Natural killer cell (primary cell): ENCODE data around the gene THYN1. TPM values are rescaled to one million over a fixed set of nuclear protein-coding genes. Genes with fewer than 3 reads are reported as not detected.

Experiments
- ATAC-seq, 3 donors: fragments of 150-1000 bp in 2 of 3; fragments of 200-7000 bp in 1 of 3; cut with Tn5 transposase; 1 replicate in 1 of 3; 2 replicates in 2 of 3; pipeline ENCODE4 v1.10.0; 2021; ENCODE audit warnings: mild to moderate bottlenecking in 2 of 3, moderate library complexity in 2 of 3
- DNase-seq, 2 donors: peaks; one replicate each; pipeline versions ENCODE4 v3.0.0 to v3.0.0-alpha.2; 2013 to 2021; ENCODE audit warnings: mixed read lengths in 1 of 2
- H3K27ac ChIP-seq: one replicate; pipeline ENCODE4 v1.5.1; 2013; ENCODE audit warnings: mild to moderate bottlenecking, low read length
- H3K27me3 ChIP-seq: one replicate; pipeline ENCODE4 v1.6.1; 2013; ENCODE audit warnings: low read length; ENCODE audit not compliant: control insufficient read depth, insufficient read depth
- H3K36me3 ChIP-seq: one replicate; pipeline ENCODE4 v1.6.1; 2013; ENCODE audit warnings: low read length; ENCODE audit not compliant: control insufficient read depth, insufficient read depth
- H3K4me1 ChIP-seq: one replicate; pipeline ENCODE4 v1.6.1; 2013; ENCODE audit warnings: low read length; ENCODE audit not compliant: control insufficient read depth, insufficient read depth
- H3K4me3 ChIP-seq: one replicate; pipeline ENCODE4 v1.5.1; 2013; ENCODE audit warnings: low read length
- H3K9me3 ChIP-seq: one replicate; pipeline ENCODE4 v1.6.1; 2013; ENCODE audit warnings: low read length; ENCODE audit not compliant: control insufficient read depth, insufficient read depth
- H3K27ac Mint-ChIP-seq, 2 donors: one replicate each; pipeline ENCODE4 v1.8.0; 2022; ENCODE audit warnings: mild to moderate bottlenecking in 2 of 2, mixed read lengths in 2 of 2, moderate library complexity in 1 of 2
- H3K27me3 Mint-ChIP-seq, 2 donors: one replicate each; pipeline ENCODE4 v1.8.0; 2022; ENCODE audit warnings: low read depth in 2 of 2, mixed read lengths in 2 of 2
- H3K36me3 Mint-ChIP-seq: one replicate; pipeline ENCODE4 v1.8.0; 2022; ENCODE audit warnings: mixed read lengths
- H3K4me1 Mint-ChIP-seq, 2 donors: one replicate each; pipeline ENCODE4 v1.8.0; 2022; ENCODE audit warnings: mixed read lengths in 2 of 2
- H3K4me3 Mint-ChIP-seq: one replicate; pipeline ENCODE4 v1.8.0; 2022; ENCODE audit warnings: mild to moderate bottlenecking, moderate library complexity, mixed read lengths
- H3K9me3 Mint-ChIP-seq, 2 donors: one replicate each; pipeline ENCODE4 v1.8.0; 2022; ENCODE audit warnings: mixed read lengths in 2 of 2
- CTCF ChIP-seq: fragments of 200-600 bp; IDR thresholded peaks from one replicate; pipeline ENCODE4 v1.8.0; 2022; ENCODE audit warnings: antibody characterized with exemption
- WGBS: methylation state at CpG from one replicate; pipeline ENCODE4 v1.1.7; 2013; ENCODE audit warnings: missing lambda C conversion rate; ENCODE audit not compliant: insufficient coverage; 5-methylcytosine and 5-hydroxymethylcytosine counted together
- intact Hi-C: fragments of 100-400 bp; cut with micrococcal nuclease; formaldehyde crosslinking; loops from one replicate; pipeline ENCODE4 v1.14.2; 2022
- total RNA-seq, 4 donors: library from RNA; stranded (reverse); fragments of 120-200 nt in 1 of 4; gene quantifications; one replicate each; pipeline versions ENCODE4 v1.2.3 to v1.2.4, GENCODE V29; 2013 to 2022

The THYN1 gene
- total RNA-seq, 3 donors from 2014 or later (not counting 1 experiment from before 2014, with no cell fraction given): 21.6 to 25.4 (median 24.0) TPM

- H3K36me3 ChIP-seq: no peaks in the 10 kb centered on the region
- no peak overlapping the region for H3K4me3 ChIP-seq
Measured at GRCh38 chr11:134229126-134229790, 23.9 kb downstream of the THYN1 start.

GRCh38 chr11:134228625-134229024 lies 24.5 kb downstream of the THYN1 start:
- H3K4me3 ChIP-seq: no peak overlapping the region
- peak; percentile 15 to 36 (median 18) for ATAC-seq
- no peaks in the 10 kb centered on the region for H3K9me3 ChIP-seq
- no peaks in the 10 kb centered on the region for H3K36me3 Mint-ChIP-seq
- no peak overlapping the region for H3K27ac ChIP-seq
- no peaks in the 10 kb centered on the region for H3K27me3 Mint-ChIP-seq
- peaks cover 73% of the 10 kb centered on the region for H3K4me1 ChIP-seq
- H3K36me3 ChIP-seq: no peaks in the 10 kb centered on the region
- intact Hi-C loops: loop anchor here (10.0 kb wide), 1 partner anchor 356 kb away; no protein-coding TSS in a partner anchor
- no peak for TF ChIP-seq CTCF
- peaks cover 88 to 93% of the 10 kb centered on the region in 2 donors for H3K4me1 Mint-ChIP-seq
- peak; percentile 36 to 74 for DNase-seq
- no peaks in the 10 kb centered on the region for H3K27me3 ChIP-seq
- H3K4me3 Mint-ChIP-seq: peak overlapping the region; percentile 82
- H3K27ac Mint-ChIP-seq: peak overlapping the region; percentile 10 to 73
- H3K9me3 Mint-ChIP-seq: no peaks in the 10 kb centered on the region
- WGBS: 23% methylated on average over 5 of the region's 6 CpGs

More at GRCh38 chr11:134229126-134229790, 23.9 kb downstream of the THYN1 start:
- ATAC-seq: no peak
- H3K9me3 ChIP-seq: no peaks in the 10 kb centered on the region
- no peak for TF ChIP-seq CTCF
- Mint-ChIP-seq H3K36me3 (no peaks in the 10 kb centered on the region), H3K4me1 (peaks cover 83 to 88% of the 10 kb centered on the region in 2 donors), H3K27ac (peak overlapping the region; percentile 10 to 73), H3K9me3 (no peaks in the 10 kb centered on the region), H3K27me3 (no peaks in the 10 kb centered on the region), H3K4me3 (peak overlapping the region; percentile 82)
- no peaks in the 10 kb centered on the region for H3K27me3 ChIP-seq
- no peak overlapping the region for H3K27ac ChIP-seq
- DNase-seq: no peak
- peaks cover 76% of the 10 kb centered on the region for H3K4me1 ChIP-seq
- 88% methylated on average over 6 of the region's 6 CpGs for WGBS
- intact Hi-C loops: loop anchor here (10.0 kb wide), 1 partner anchor 356 kb away; no protein-coding TSS in a partner anchor

- Histone ChIP-seq H3K27ac (no peak overlapping the region), H3K36me3 (no peaks in the 10 kb centered on the region), H3K4me3 (no peak overlapping the region), H3K4me1 (peaks cover 62% of the 10 kb centered on the region), H3K27me3 (no peaks in the 10 kb centered on the region), H3K9me3 (no peaks in the 10 kb centered on the region)
- no peak for DNase-seq
- Mint-ChIP-seq H3K9me3 (no peaks in the 10 kb centered on the region), H3K27ac (peak overlapping the region; percentile 8 to 48), H3K27me3 (no peaks in the 10 kb centered on the region), H3K4me3 (peak overlapping the region; percentile 94), H3K36me3 (no peaks in the 10 kb centered on the region), H3K4me1 (peaks cover 88 to 92% of the 10 kb centered on the region in 2 donors)
- 92% methylated on average over 5 of the region's 5 CpGs for WGBS
- no peak for ATAC-seq
- intact Hi-C loops: loop anchor here (10.0 kb wide), 1 partner anchor 358 kb away; no protein-coding TSS in a partner anchor
- no peak for TF ChIP-seq CTCF
Measured at GRCh38 chr11:134226806-134227325, 26.3 kb downstream of the THYN1 start.
